HEK293 (cell line): Measurements from ENCODE around the gene ADAMTS9.

Experiments used
- CTCF ChIA-PET: fragments of 350-600 bp; formaldehyde crosslinking; extraction: SDS; loops from one replicate; lab custom pipeline; 2021; ENCODE audit warnings: antibody characterized with exemption; lab: Yijun Ruan, JAX
- POLR2A ChIA-PET: fragments of 300-600 bp; formaldehyde crosslinking; extraction: SDS; loops from one replicate; lab custom pipeline; 2020; ENCODE audit warnings: antibody characterized with exemption, inconsistent platforms; lab: Yijun Ruan, JAX
- H3K27ac ChIP-seq: fragments of 200-500 bp; sonication (Bioruptor generic); 2 replicates; pipeline ENCODE4 v1.5.1; 2014; ENCODE audit warnings: low read depth, low read length, control low read depth, inconsistent platforms; ENCODE audit errors: extremely low read depth
- H3K36me3 ChIP-seq, 2 experiments: fragments of 200-500 bp in 1 of 2; sonication (Bioruptor generic) in 1 of 2; 1 replicate in 1 of 2; 2 replicates in 1 of 2; pipeline ENCODE4 v1.5.1; 2014 to 2017; ENCODE audit warnings: inconsistent platforms in 2 of 2, low read length in 2 of 2; ENCODE audit not compliant: control insufficient read depth in 2 of 2, insufficient read depth in 1 of 2
- H3K4me1 ChIP-seq: fragments of 200-500 bp; sonication (Bioruptor generic); 2 replicates; pipeline ENCODE4 v1.5.1; 2014; ENCODE audit warnings: mild to moderate bottlenecking, low read length, inconsistent platforms; ENCODE audit not compliant: control insufficient read depth, insufficient read depth
- H3K4me3 ChIP-seq: 2 replicates; pipeline ENCODE4 v1.5.1; 2011; ENCODE audit warnings: low read depth, mild to moderate bottlenecking, control low read depth, low read length, moderate library complexity
- H3K9me3 ChIP-seq: fragments of 200-500 bp; sonication (Bioruptor generic); 2 replicates; pipeline ENCODE4 v1.5.1; 2014; ENCODE audit warnings: low read depth, low read length, inconsistent platforms; ENCODE audit not compliant: control insufficient read depth, insufficient read depth
- KLF10 ChIP-seq: fragments of 450-650 bp; IDR thresholded peaks from 2 replicates; pipeline ENCODE4 v1.5.1; 2018; ENCODE audit warnings: missing biosample characterization, mild to moderate bottlenecking, missing genetic modification characterization
- KLF17 ChIP-seq: fragments of 450-650 bp; formaldehyde crosslinking; IDR thresholded peaks from 2 replicates; pipeline ENCODE4 v1.5.1; 2016; ENCODE audit warnings: missing biosample characterization, missing genetic modification characterization
- KLF9 ChIP-seq: fragments of 450-650 bp; formaldehyde crosslinking; IDR thresholded peaks from 2 replicates; pipeline ENCODE4 v1.5.1; 2016; ENCODE audit warnings: missing biosample characterization, missing genetic modification characterization, low read depth
- PATZ1 ChIP-seq: fragments of 450-650 bp; formaldehyde crosslinking; IDR thresholded peaks from 2 replicates; pipeline ENCODE4 v1.5.1; 2016; ENCODE audit warnings: missing biosample characterization, missing genetic modification characterization
- SP3 ChIP-seq: fragments of 450-650 bp; formaldehyde crosslinking; IDR thresholded peaks from 2 replicates; pipeline ENCODE4 v1.5.1; 2016; ENCODE audit warnings: missing biosample characterization, missing genetic modification characterization
- SP7 ChIP-seq: fragments of 450-650 bp; formaldehyde crosslinking; IDR thresholded peaks from 2 replicates; pipeline ENCODE4 v1.5.1; 2016; ENCODE audit warnings: missing biosample characterization, missing genetic modification characterization
- TSHZ1 ChIP-seq: fragments of 450-650 bp; formaldehyde crosslinking; IDR thresholded peaks from 2 replicates; pipeline ENCODE4 v1.5.1; 2016; ENCODE audit warnings: missing biosample characterization, missing genetic modification characterization, borderline replicate concordance
- ZBTB1 ChIP-seq: fragments of 450-650 bp; formaldehyde crosslinking; IDR thresholded peaks from 2 replicates; pipeline ENCODE4 v1.5.1; 2016; ENCODE audit warnings: missing biosample characterization, missing genetic modification characterization
- ZEB2 ChIP-seq: fragments of 450-650 bp; formaldehyde crosslinking; IDR thresholded peaks from 2 replicates; pipeline ENCODE4 v1.5.1; 2016; ENCODE audit warnings: missing biosample characterization, missing genetic modification characterization
- ZFP3 ChIP-seq: fragments of 450-650 bp; formaldehyde crosslinking; IDR thresholded peaks from 2 replicates; pipeline ENCODE4 v1.5.1; 2016; ENCODE audit warnings: low read depth, missing biosample characterization, missing genetic modification characterization
- ZFP37 ChIP-seq: fragments of 450-650 bp; formaldehyde crosslinking; IDR thresholded peaks from 2 replicates; pipeline ENCODE4 v1.5.1; 2016; ENCODE audit warnings: missing biosample characterization, missing genetic modification characterization
- ZNF140 ChIP-seq: fragments of 450-650 bp; formaldehyde crosslinking; IDR thresholded peaks from 2 replicates; pipeline ENCODE4 v1.5.1; 2016; ENCODE audit warnings: missing biosample characterization, missing genetic modification characterization
- ZNF155 ChIP-seq: fragments of 450-650 bp; formaldehyde crosslinking; IDR thresholded peaks from 2 replicates; pipeline ENCODE4 v1.5.1; 2016; ENCODE audit warnings: missing biosample characterization, missing genetic modification characterization
- ZNF248 ChIP-seq: fragments of 450-650 bp; formaldehyde crosslinking; IDR thresholded peaks from 2 replicates; pipeline ENCODE4 v1.5.1; 2017; ENCODE audit warnings: missing biosample characterization, missing genetic modification characterization
- ZNF302 ChIP-seq: fragments of 450-650 bp; formaldehyde crosslinking; IDR thresholded peaks from 2 replicates; pipeline ENCODE4 v1.5.1; 2016; ENCODE audit warnings: missing biosample characterization, missing genetic modification characterization, low read depth
- ZNF37A ChIP-seq: fragments of 450-650 bp; IDR thresholded peaks from 2 replicates; pipeline ENCODE4 v1.5.1; 2018; ENCODE audit warnings: missing biosample characterization, missing genetic modification characterization
- ZNF510 ChIP-seq: fragments of 450-650 bp; formaldehyde crosslinking; IDR thresholded peaks from 2 replicates; pipeline ENCODE4 v1.5.1; 2018; ENCODE audit warnings: mild to moderate bottlenecking, missing genetic modification characterization, missing biosample characterization; ENCODE audit not compliant: insufficient replicate concordance
- ZNF600 ChIP-seq: fragments of 450-650 bp; formaldehyde crosslinking; IDR thresholded peaks from 2 replicates; pipeline ENCODE4 v1.5.1; 2016; ENCODE audit warnings: missing biosample characterization, missing genetic modification characterization
- ZNF792 ChIP-seq: fragments of 450-650 bp; formaldehyde crosslinking; IDR thresholded peaks from 2 replicates; pipeline ENCODE4 v1.5.1; 2016; ENCODE audit warnings: missing biosample characterization, missing genetic modification characterization
- TF ChIP-seq, protein P1 (sequence below): fragments of 450-650 bp; formaldehyde crosslinking; IDR thresholded peaks from 2 replicates; pipeline ENCODE4 v1.5.1; 2017; ENCODE audit warnings: missing biosample characterization, missing genetic modification characterization
- TF ChIP-seq, protein P2 (sequence below): fragments of 450-650 bp; formaldehyde crosslinking; IDR thresholded peaks from 2 replicates; pipeline ENCODE4 v1.5.1; 2017; ENCODE audit warnings: missing biosample characterization, missing genetic modification characterization

ADAMTS9 gene

GRCh38 chr3:64501298-64501906, 186.4 kb downstream of the ADAMTS9 start (continued):
- TF ChIP-seq ZNF510 (tag by site-specific recombination): no peak
- TF ChIP-seq SP7 (tag by site-specific recombination): no peak

DNA sequence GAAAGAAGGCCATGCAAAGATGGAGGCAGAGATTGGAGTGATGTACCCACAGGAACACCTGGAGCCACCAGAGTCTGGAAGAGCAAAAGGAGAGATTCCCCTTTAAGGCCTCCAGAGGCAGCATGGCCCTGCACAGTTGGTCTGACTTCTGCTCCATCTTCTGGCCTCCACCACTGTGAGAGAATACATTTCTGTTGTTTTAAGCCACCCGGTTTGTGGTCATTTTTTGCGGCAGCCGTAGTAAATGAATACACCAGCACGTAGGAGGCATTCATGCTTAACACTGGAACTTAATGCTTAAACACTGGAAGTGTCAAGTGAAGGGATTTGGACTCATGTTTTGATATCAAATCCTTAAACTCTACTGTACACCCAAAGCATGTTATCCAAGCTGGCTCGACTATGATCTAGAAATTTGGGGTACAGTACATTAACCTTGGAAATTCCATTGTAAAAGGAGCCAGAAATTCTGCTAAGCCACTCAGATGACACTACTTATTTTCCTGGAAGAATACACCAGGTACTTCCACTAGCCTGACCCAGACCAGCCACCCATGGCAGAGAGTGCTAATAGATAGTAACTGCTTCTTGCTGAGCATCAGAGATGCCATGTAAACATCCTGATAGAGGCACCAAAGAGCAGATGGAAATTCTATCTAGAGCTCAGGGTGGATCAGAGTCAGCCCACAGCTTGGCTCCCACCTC, 190.9 kb downstream of the ADAMTS9 start:
- TF ChIP-seq ZNF600 (tag by site-specific recombination) (no peak), ZFP37 (tag by site-specific recombination) (no peak), ZNF37A (tag by site-specific recombination) (no peak), PATZ1 (tag by site-specific recombination) (no peak), ZNF302 (tag by site-specific recombination) (no peak), ZFP3 (no peak), KLF17 (no peak), TSHZ1 (tag by site-specific recombination) (no peak), SP3 (tag by site-specific recombination) (no peak), ZEB2 (tag by site-specific recombination) (no peak), ZBTB1 (no peak), ZNF792 (no peak), ZNF140 (tag by site-specific recombination) (no peak), ZNF248 (no peak), KLF10 (tag by site-specific recombination) (no peak), KLF9 (no peak), ZNF155 (no peak)
- TF ChIP-seq, protein P1, sequence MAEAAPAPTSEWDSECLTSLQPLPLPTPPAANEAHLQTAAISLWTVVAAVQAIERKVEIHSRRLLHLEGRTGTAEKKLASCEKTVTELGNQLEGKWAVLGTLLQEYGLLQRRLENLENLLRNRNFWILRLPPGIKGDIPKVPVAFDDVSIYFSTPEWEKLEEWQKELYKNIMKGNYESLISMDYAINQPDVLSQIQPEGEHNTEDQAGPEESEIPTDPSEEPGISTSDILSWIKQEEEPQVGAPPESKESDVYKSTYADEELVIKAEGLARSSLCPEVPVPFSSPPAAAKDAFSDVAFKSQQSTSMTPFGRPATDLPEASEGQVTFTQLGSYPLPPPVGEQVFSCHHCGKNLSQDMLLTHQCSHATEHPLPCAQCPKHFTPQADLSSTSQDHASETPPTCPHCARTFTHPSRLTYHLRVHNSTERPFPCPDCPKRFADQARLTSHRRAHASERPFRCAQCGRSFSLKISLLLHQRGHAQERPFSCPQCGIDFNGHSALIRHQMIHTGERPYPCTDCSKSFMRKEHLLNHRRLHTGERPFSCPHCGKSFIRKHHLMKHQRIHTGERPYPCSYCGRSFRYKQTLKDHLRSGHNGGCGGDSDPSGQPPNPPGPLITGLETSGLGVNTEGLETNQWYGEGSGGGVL (tag by site-specific recombination): no peak
- TF ChIP-seq, protein P2, sequence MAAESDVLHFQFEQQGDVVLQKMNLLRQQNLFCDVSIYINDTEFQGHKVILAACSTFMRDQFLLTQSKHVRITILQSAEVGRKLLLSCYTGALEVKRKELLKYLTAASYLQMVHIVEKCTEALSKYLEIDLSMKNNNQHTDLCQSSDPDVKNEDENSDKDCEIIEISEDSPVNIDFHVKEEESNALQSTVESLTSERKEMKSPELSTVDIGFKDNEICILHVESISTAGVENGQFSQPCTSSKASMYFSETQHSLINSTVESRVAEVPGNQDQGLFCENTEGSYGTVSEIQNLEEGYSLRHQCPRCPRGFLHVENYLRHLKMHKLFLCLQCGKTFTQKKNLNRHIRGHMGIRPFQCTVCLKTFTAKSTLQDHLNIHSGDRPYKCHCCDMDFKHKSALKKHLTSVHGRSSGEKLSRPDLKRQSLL (tag by site-specific recombination): no peak
- ChIA-PET CTCF (interaction anchor here (1.7 kb wide), 1 partner anchor 12 kb away, joined by 5 read pairs; no protein-coding TSS in a partner anchor), POLR2A (no interaction called here)
- Histone ChIP-seq H3K4me3 (no peak overlapping the region), H3K9me3 (no peaks in the 10 kb centered on the region), H3K36me3 (no peaks in the 10 kb centered on the region), H3K27ac (no peak overlapping the region), H3K4me1 (peaks cover 4% of the 10 kb centered on the region)
